CD8-positive, alpha-beta memory T cell (primary cell): ENCODE results near the gene SRBD1. TPM values are rescaled to one million over a fixed set of nuclear protein-coding genes. Genes with fewer than 3 reads are reported as not detected.

ENCODE experiments used
- CTCF ChIA-PET: fragments of 350-600 bp; sonication (Branson Sonifier 250); formaldehyde crosslinking; loops from one replicate; lab custom pipeline; 2021; ENCODE audit warnings: antibody characterized with exemption; lab: Charles Lee
- POLR2A ChIA-PET: fragments of 350-600 bp; sonication (Branson Sonifier 250); formaldehyde crosslinking; loops from one replicate; lab custom pipeline; 2021; ENCODE audit warnings: antibody characterized with exemption; lab: Charles Lee
- DNase-seq, 5 donors: peaks; one replicate each; pipeline versions ENCODE4 v3.0.0 to v3.0.0-alpha.2; 2020 to 2022; ENCODE audit warnings: mixed read lengths in 1 of 5
- H3K27ac ChIP-seq: one replicate; pipeline ENCODE4 v1.7.0; 2013; ENCODE audit warnings: low read depth, mild to moderate bottlenecking, low read length, moderate library complexity
- H3K27me3 ChIP-seq: 2 replicates; pipeline ENCODE4 v1.7.0; 2013; ENCODE audit warnings: low read length, mild to moderate bottlenecking; ENCODE audit not compliant: insufficient read depth, poor library complexity, severe bottlenecking
- H3K36me3 ChIP-seq: 2 replicates; pipeline ENCODE4 v1.7.0; 2013; ENCODE audit warnings: mild to moderate bottlenecking, low read length, moderate library complexity; ENCODE audit not compliant: insufficient read depth
- H3K4me1 ChIP-seq: 2 replicates; pipeline ENCODE4 v1.7.0; 2013; ENCODE audit warnings: mild to moderate bottlenecking, low read length, moderate library complexity; ENCODE audit not compliant: insufficient read depth
- H3K4me3 ChIP-seq: 2 replicates; pipeline ENCODE4 v1.7.0; 2013; ENCODE audit warnings: mild to moderate bottlenecking, low read length
- H3K9me3 ChIP-seq: 2 replicates; pipeline ENCODE4 v1.7.0; 2013; ENCODE audit warnings: mild to moderate bottlenecking, low read length
- H3K27ac Mint-ChIP-seq, 8 donors: one replicate each; pipeline ENCODE4 v1.8.0; 2020 to 2021; ENCODE audit warnings: mixed read lengths in 8 of 8, mild to moderate bottlenecking in 6 of 8, inconsistent platforms in 3 of 8, moderate library complexity in 3 of 8
- H3K27me3 Mint-ChIP-seq, 2 donors: one replicate each; pipeline ENCODE4 v1.8.0; 2020 to 2021; ENCODE audit warnings: mixed read lengths in 2 of 2, mild to moderate bottlenecking in 1 of 2, moderate library complexity in 1 of 2
- H3K36me3 Mint-ChIP-seq, 3 donors: one replicate each; pipeline ENCODE4 v1.8.0; 2020 to 2021; ENCODE audit warnings: mixed read lengths in 3 of 3, inconsistent platforms in 1 of 3, mild to moderate bottlenecking in 1 of 3
- H3K4me1 Mint-ChIP-seq, 3 donors: one replicate each; pipeline ENCODE4 v1.8.0; 2020 to 2021; ENCODE audit warnings: mixed read lengths in 3 of 3, inconsistent platforms in 1 of 3, mild to moderate bottlenecking in 1 of 3
- H3K4me3 Mint-ChIP-seq, 7 donors: one replicate each; pipeline ENCODE4 v1.8.0; 2020 to 2021; ENCODE audit warnings: mixed read lengths in 7 of 7, mild to moderate bottlenecking in 6 of 7, moderate library complexity in 4 of 7, inconsistent platforms in 2 of 7
- H3K9me3 Mint-ChIP-seq, 5 donors: one replicate each; pipeline ENCODE4 v1.8.0; 2020 to 2022; ENCODE audit warnings: mixed read lengths in 5 of 5, mild to moderate bottlenecking in 3 of 5, moderate library complexity in 2 of 5, inconsistent platforms in 1 of 5
- polyA plus RNA-seq: library from polyadenylated mRNA; unstranded; fragments of 300-500 nt; fragmentation: Illumina TruSeq; gene quantifications from one replicate; pipeline ENCODE4 v1.2.3, GENCODE V29; 2021
- total RNA-seq, 2 experiments: library from RNA; stranded (reverse); gene quantifications; one replicate each; pipeline ENCODE4 v1.2.3, GENCODE V29; 2021

SRBD1 gene
- total and polyA plus RNA-seq, 3 experiments from 2014 or later = 12.7 to 18.9 (median 18.1) TPM

DNA sequence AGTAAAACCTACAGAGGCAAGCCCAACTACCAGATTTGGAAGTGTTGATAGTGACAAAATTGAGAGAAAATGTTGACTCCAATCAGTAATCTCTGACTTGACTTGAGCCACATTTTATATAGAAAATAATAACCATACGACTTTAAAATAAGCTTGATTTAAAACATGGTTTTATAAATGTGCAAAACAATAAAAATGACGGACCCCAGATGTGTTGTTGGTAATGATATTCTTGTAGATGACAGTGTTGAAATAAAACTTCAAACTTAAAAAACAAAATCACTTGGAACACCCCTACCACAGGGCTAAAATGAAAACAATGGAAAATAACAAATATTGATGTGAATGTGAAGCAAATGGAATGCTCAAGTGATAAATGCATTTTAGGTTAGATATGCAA lies 188.1 kb downstream of the SRBD1 start:
- no peak overlapping the region for H3K4me3 ChIP-seq
- no peaks in the 10 kb centered on the region for H3K4me1 ChIP-seq
- DNase-seq = no peak
- H3K27me3 ChIP-seq = no peaks in the 10 kb centered on the region
- H3K27ac ChIP-seq = no peak overlapping the region
- Mint-ChIP-seq H3K4me1 (peaks cover 3 to 13% (median 10%) of the 10 kb centered on the region in 3 donors), H3K27ac (no peak overlapping the region), H3K4me3 (no peak overlapping the region), H3K36me3 (peaks cover 0 to 26% (median 21%) of the 10 kb centered on the region in 3 donors), H3K27me3 (no peaks in the 10 kb centered on the region), H3K9me3 (no peaks in the 10 kb centered on the region)
- no peaks in the 10 kb centered on the region for H3K36me3 ChIP-seq
- ChIA-PET CTCF (no interaction called here), POLR2A (no interaction called here)
- no peaks in the 10 kb centered on the region for H3K9me3 ChIP-seq

- H3K4me1 Mint-ChIP-seq = peaks cover 0 to 8% (median 3%) of the 10 kb centered on the region in 3 donors
- Histone ChIP-seq H3K27me3 (no peaks in the 10 kb centered on the region), H3K27ac (no peak overlapping the region), H3K36me3 (no peaks in the 10 kb centered on the region), H3K4me1 (no peaks in the 10 kb centered on the region), H3K4me3 (no peak overlapping the region), H3K9me3 (no peaks in the 10 kb centered on the region)
- H3K36me3 Mint-ChIP-seq = peaks cover 0 to 34% (median 23%) of the 10 kb centered on the region in 3 donors
- no peaks in the 10 kb centered on the region for H3K9me3 Mint-ChIP-seq
- ChIA-PET POLR2A (no interaction called here), CTCF (no interaction called here)
- no peak overlapping the region for H3K4me3 Mint-ChIP-seq
- H3K27ac Mint-ChIP-seq = no peak overlapping the region
- no peaks in the 10 kb centered on the region for H3K27me3 Mint-ChIP-seq
- DNase-seq = no peak
Observed at GRCh38 chr2:45418532-45418931, 192.5 kb downstream of the SRBD1 start.

- Mint-ChIP-seq H3K9me3 (no peaks in the 10 kb centered on the region), H3K4me1 (no peaks in the 10 kb centered on the region), H3K36me3 (peaks cover 17 to 60% (median 31%) of the 10 kb centered on the region in 3 donors), H3K4me3 (no peak overlapping the region), H3K27ac (peak overlapping the region in 2 of 8 donors; percentile 11 to 51), H3K27me3 (no peaks in the 10 kb centered on the region)
- Histone ChIP-seq H3K9me3 (no peaks in the 10 kb centered on the region), H3K36me3 (no peaks in the 10 kb centered on the region), H3K4me1 (no peaks in the 10 kb centered on the region), H3K4me3 (no peak overlapping the region), H3K27me3 (no peaks in the 10 kb centered on the region), H3K27ac (no peak overlapping the region)
- ChIA-PET POLR2A (no interaction called here), CTCF (no interaction called here)
- no peak for DNase-seq
Observed at GRCh38 chr2:45415534-45416123, 195.4 kb downstream of the SRBD1 start.

GRCh38 chr2:45412754-45413379 lies 198.2 kb downstream of the SRBD1 start:
- H3K27me3 ChIP-seq = no peaks in the 10 kb centered on the region
- no peak overlapping the region for H3K4me3 ChIP-seq
- Mint-ChIP-seq H3K27me3 (no peaks in the 10 kb centered on the region), H3K36me3 (peaks cover 24 to 52% (median 24%) of the 10 kb centered on the region in 3 donors), H3K9me3 (no peaks in the 10 kb centered on the region), H3K27ac (no peak overlapping the region), H3K4me1 (no peaks in the 10 kb centered on the region), H3K4me3 (no peak overlapping the region)
- no peak overlapping the region for H3K27ac ChIP-seq
- no peaks in the 10 kb centered on the region for H3K36me3 ChIP-seq
- H3K4me1 ChIP-seq = no peaks in the 10 kb centered on the region
- POLR2A ChIA-PET = no interaction called here
- CTCF ChIA-PET = no interaction called here
- DNase-seq = no peak
- H3K9me3 ChIP-seq = no peaks in the 10 kb centered on the region

DNA sequence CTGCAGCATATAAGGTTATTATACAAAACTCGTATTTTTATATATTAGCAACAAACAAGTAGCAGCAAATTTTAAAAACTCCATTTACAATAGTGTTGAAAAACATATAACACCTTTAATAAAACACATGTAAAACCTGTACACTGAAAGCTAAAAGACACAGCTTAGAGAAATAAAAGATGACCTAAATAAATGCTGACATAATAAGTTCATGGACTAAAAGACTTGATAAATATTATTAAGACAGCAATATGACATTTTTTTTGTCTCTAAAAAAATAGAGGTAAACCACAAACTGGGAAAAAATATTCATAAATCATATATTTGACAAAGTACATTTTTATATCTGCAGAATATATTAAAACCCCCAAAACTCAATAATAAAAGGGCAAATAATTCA lies 201.4 kb downstream of the SRBD1 start:
- no peak overlapping the region for H3K27ac ChIP-seq
- Mint-ChIP-seq H3K27ac (no peak overlapping the region), H3K36me3 (peaks cover 17 to 37% (median 24%) of the 10 kb centered on the region in 3 donors), H3K9me3 (no peaks in the 10 kb centered on the region), H3K4me1 (no peaks in the 10 kb centered on the region), H3K27me3 (no peaks in the 10 kb centered on the region), H3K4me3 (no peak overlapping the region)
- H3K9me3 ChIP-seq = no peaks in the 10 kb centered on the region
- H3K27me3 ChIP-seq = no peaks in the 10 kb centered on the region
- DNase-seq = no peak
- H3K4me1 ChIP-seq = no peaks in the 10 kb centered on the region
- H3K4me3 ChIP-seq = no peak overlapping the region
- no peaks in the 10 kb centered on the region for H3K36me3 ChIP-seq
- POLR2A ChIA-PET = no interaction called here
- CTCF ChIA-PET = no interaction called here

- Mint-ChIP-seq H3K27ac (no peak overlapping the region), H3K9me3 (no peaks in the 10 kb centered on the region), H3K27me3 (no peaks in the 10 kb centered on the region), H3K4me1 (no peaks in the 10 kb centered on the region), H3K4me3 (no peak overlapping the region), H3K36me3 (peaks cover 18 to 31% (median 23%) of the 10 kb centered on the region in 3 donors)
- Histone ChIP-seq H3K27ac (no peak overlapping the region), H3K36me3 (no peaks in the 10 kb centered on the region), H3K9me3 (no peaks in the 10 kb centered on the region), H3K4me3 (no peak overlapping the region), H3K4me1 (no peaks in the 10 kb centered on the region), H3K27me3 (no peaks in the 10 kb centered on the region)
- DNase-seq = no peak
- ChIA-PET POLR2A (no interaction called here), CTCF (no interaction called here)
Observed at GRCh38 chr2:45406621-45407020, 204.4 kb downstream of the SRBD1 start.

DNA sequence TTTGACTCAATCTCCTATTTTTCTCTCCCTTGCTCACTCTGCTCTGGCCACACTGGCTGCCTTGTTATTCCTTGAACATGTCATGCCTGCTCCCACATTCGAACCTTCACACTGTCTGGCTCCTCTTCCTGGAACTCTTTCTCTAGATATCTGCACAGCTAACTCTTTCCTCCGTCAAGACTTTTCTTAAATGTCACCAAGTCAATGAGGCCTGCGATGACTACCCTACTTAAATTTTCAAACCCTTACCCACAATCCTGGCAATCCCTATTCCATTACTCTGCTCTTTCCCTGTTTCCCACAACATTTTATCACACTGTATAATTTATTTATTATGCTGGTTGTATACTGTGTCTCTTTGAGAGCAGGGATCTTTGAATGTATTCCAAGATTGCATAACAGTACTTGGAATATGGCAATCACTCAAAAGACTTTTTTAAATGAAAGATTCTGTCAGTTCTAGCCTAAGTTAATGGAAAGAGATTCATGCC lies 206.2 kb downstream of the SRBD1 start:
- H3K27me3 Mint-ChIP-seq = no peaks in the 10 kb centered on the region

DNA sequence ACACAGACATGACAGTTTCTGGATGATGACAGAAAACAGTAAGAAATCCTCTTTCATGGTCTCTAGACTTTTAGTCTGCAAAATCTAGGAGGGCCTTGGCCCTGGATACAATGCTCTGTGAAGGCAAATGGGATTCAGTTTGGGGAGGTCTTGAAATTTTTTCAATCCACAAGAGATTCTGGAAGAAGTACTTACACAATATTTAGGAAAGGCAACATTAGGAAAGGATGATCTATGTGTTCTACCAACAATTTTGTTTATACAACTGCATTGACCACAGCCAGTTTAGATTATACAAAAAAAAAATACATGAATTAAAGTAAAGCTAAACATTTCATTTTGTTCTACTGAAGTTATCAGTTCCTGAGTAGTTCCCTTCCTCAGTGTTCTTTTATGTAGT lies 208.0 kb downstream of the SRBD1 start:
- Mint-ChIP-seq H3K36me3 (peaks cover 7 to 20% (median 12%) of the 10 kb centered on the region in 3 donors), H3K27ac (no peak overlapping the region), H3K27me3 (no peaks in the 10 kb centered on the region), H3K4me3 (no peak overlapping the region), H3K9me3 (no peaks in the 10 kb centered on the region), H3K4me1 (no peaks in the 10 kb centered on the region)
- CTCF ChIA-PET = no interaction called here
- Histone ChIP-seq H3K27me3 (no peaks in the 10 kb centered on the region), H3K27ac (no peak overlapping the region), H3K9me3 (no peaks in the 10 kb centered on the region), H3K36me3 (no peaks in the 10 kb centered on the region), H3K4me1 (no peaks in the 10 kb centered on the region), H3K4me3 (no peak overlapping the region)
- no peak for DNase-seq
- POLR2A ChIA-PET = no interaction called here

More for the DNA sequence above, 206.2 kb downstream of the SRBD1 start:
- ChIA-PET POLR2A (no interaction called here), CTCF (no interaction called here)
- no peaks in the 10 kb centered on the region for H3K36me3 ChIP-seq
- no peak overlapping the region for H3K27ac Mint-ChIP-seq
- no peak overlapping the region for H3K4me3 Mint-ChIP-seq
- H3K36me3 Mint-ChIP-seq = peaks cover 7 to 20% (median 15%) of the 10 kb centered on the region in 3 donors
- no peaks in the 10 kb centered on the region for H3K9me3 Mint-ChIP-seq
- H3K9me3 ChIP-seq = no peaks in the 10 kb centered on the region
- H3K4me1 Mint-ChIP-seq = no peaks in the 10 kb centered on the region
- no peak overlapping the region for H3K4me3 ChIP-seq
- no peak overlapping the region for H3K27ac ChIP-seq
- H3K4me1 ChIP-seq = no peaks in the 10 kb centered on the region
- no peaks in the 10 kb centered on the region for H3K27me3 ChIP-seq
- DNase-seq = no peak
